SK-N-SH treated with all-trans-retinoic acid at 6 μM for 48 hours (cell line): ENCODE measurements around the gene ADGRD2.

Experiments used
- ARNTL ChIP-seq: fragments of 450-650 bp; formaldehyde crosslinking; IDR thresholded peaks from 2 replicates; pipeline ENCODE4 v1.5.0; 2020; ENCODE audit warnings: low read depth, mild to moderate bottlenecking, moderate library complexity, borderline replicate concordance
- GLIS3 ChIP-seq: fragments of 250-450 bp; sonication (Bioruptor Pico); IDR thresholded peaks from 2 replicates; pipeline ENCODE4 v1.5.0; 2020; ENCODE audit warnings: mild to moderate bottlenecking, moderate library complexity
- ISL1 ChIP-seq: fragments of 250-450 bp; sonication (Bioruptor Pico); IDR thresholded peaks from 2 replicates; pipeline ENCODE4 v2.1.2; 2022; ENCODE audit warnings: mild to moderate bottlenecking, moderate library complexity
- POU6F1 ChIP-seq: fragments of 250-450 bp; sonication (Bioruptor Pico); IDR thresholded peaks from 2 replicates; pipeline ENCODE4 v1.8.0; 2021; ENCODE audit warnings: low read depth, mild to moderate bottlenecking, moderate library complexity, borderline replicate concordance
- PPARA ChIP-seq: fragments of 250-450 bp; sonication (Bioruptor Pico); IDR thresholded peaks from 2 replicates; pipeline ENCODE4 v1.5.0; 2020; ENCODE audit warnings: mild to moderate bottlenecking, borderline replicate concordance
- RARB ChIP-seq: fragments of 250-450 bp; sonication (Bioruptor Pico); IDR thresholded peaks from 2 replicates; pipeline ENCODE4 v1.8.0; 2021; ENCODE audit warnings: mild to moderate bottlenecking, moderate library complexity
- TCF4 ChIP-seq: fragments of 250-450 bp; sonication (Bioruptor Pico); IDR thresholded peaks from 2 replicates; pipeline ENCODE4 v1.8.0; 2021; ENCODE audit warnings: mild to moderate bottlenecking, moderate library complexity, borderline replicate concordance
- ZFP3 ChIP-seq: fragments of 250-450 bp; sonication (Bioruptor Pico); IDR thresholded peaks from 2 replicates; pipeline ENCODE4 v1.5.0; 2020; ENCODE audit warnings: mild to moderate bottlenecking, moderate library complexity
- ZNF565 ChIP-seq: fragments of 450-650 bp; formaldehyde crosslinking; conservative IDR thresholded peaks from 2 replicates; pipeline ENCODE4 v1.5.0; 2020; ENCODE audit warnings: low read depth, mild to moderate bottlenecking, moderate library complexity
- ZNF8 ChIP-seq: fragments of 450-650 bp; formaldehyde crosslinking; IDR thresholded peaks from 2 replicates; pipeline ENCODE4 v1.5.0; 2020; ENCODE audit warnings: mild to moderate bottlenecking, moderate library complexity
- TF ChIP-seq, protein P1 (sequence below): fragments of 250-450 bp; sonication (Bioruptor Pico); IDR thresholded peaks from 2 replicates; pipeline ENCODE4 v1.8.0; 2020; ENCODE audit warnings: mild to moderate bottlenecking, moderate library complexity, borderline replicate concordance

DNA sequence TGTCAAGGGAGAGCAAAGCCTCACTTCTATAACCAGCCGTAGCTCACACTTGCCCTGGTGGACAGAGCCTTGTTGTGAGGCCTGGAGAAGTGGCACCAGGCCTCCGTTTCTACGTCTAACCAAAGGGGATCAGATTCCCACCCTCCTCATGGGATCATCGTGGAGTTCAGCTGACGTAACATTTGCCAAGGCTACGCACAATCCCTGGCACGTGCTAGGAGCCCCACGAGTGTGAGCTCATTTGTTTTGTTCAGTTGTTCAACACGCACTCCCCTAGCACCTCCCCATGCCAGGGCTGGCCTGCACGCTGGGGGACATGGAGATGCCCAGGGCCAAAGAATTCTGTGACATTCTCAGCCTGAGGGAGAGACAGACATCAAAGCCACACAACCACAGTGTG lies 23.1 kb downstream of the ADGRD2 start:
- TF ChIP-seq ZNF565 (CRISPR knock-in tag) (no peak), ISL1 (CRISPR knock-in tag) (no peak), ARNTL (CRISPR knock-in tag) (no peak), ZNF8 (CRISPR knock-in tag) (no peak), ZFP3 (CRISPR knock-in tag) (no peak), PPARA (CRISPR knock-in tag) (no peak), RARB (CRISPR knock-in tag) (no peak), GLIS3 (no peak), TCF4 (CRISPR knock-in tag) (no peak), POU6F1 (CRISPR knock-in tag) (no peak)
- TF ChIP-seq, protein P1, sequence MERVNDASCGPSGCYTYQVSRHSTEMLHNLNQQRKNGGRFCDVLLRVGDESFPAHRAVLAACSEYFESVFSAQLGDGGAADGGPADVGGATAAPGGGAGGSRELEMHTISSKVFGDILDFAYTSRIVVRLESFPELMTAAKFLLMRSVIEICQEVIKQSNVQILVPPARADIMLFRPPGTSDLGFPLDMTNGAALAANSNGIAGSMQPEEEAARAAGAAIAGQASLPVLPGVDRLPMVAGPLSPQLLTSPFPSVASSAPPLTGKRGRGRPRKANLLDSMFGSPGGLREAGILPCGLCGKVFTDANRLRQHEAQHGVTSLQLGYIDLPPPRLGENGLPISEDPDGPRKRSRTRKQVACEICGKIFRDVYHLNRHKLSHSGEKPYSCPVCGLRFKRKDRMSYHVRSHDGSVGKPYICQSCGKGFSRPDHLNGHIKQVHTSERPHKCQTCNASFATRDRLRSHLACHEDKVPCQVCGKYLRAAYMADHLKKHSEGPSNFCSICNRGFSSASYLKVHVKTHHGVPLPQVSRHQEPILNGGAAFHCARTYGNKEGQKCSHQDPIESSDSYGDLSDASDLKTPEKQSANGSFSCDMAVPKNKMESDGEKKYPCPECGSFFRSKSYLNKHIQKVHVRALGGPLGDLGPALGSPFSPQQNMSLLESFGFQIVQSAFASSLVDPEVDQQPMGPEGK (CRISPR knock-in tag), result no peak
